Measurements from ENCODE around the gene ZNF774. TPM values are rescaled to one million over a fixed set of nuclear protein-coding genes. Genes with fewer than 3 reads are reported as not detected.

ZNF774 gene
- total and polyA plus RNA-seq, 5 experiments from 2014 or later: 0.13 to 1.5 (median 0.65) TPM; not detected in 1

GRCh38 chr15:90348456-90348855 lies 3.6 kb upstream of the ZNF774 start:
- Mint-ChIP-seq H3K4me3 (no peak overlapping the region), H3K9me3 (no peaks in the 10 kb centered on the region), H3K27me3 (no peaks in the 10 kb centered on the region), H3K27ac (peak overlapping the region in 1 of 10 donors; percentile 0), H3K36me3 (no peaks in the 10 kb centered on the region), H3K4me1 (peaks cover 7 to 13% (median 9%) of the 10 kb centered on the region in 4 donors)
- ATAC-seq (no peak), DNase-seq (no peak)
- POLR2A ChIA-PET: no interaction called here

DNA sequence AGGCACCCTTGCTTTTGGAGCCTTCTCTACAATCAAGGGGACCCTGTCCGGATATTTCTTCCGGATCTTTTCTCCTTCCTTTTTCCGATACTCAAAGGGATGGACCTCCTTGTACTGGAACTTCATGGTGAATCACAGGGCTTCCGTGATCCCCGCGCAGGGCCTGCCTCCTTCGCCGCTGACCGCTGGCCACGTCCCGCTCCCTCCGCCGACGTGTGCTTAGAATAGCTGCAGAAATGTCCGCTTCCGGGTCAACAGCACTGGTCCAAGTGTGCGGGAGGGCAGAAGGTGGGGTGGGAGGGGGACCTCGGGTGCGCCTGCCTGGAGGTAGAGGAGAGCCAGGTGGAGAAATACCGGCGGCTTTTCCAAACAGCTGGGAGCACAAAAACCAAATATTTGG lies 3.0 kb upstream of the ZNF774 start:
- no peak overlapping the region for H3K27ac Mint-ChIP-seq
- ATAC-seq (no peak), DNase-seq (no peak)
- H3K4me1 Mint-ChIP-seq: peaks cover 5 to 10% (median 7%) of the 10 kb centered on the region in 4 donors
- no peak overlapping the region for H3K4me3 Mint-ChIP-seq
- POLR2A ChIA-PET: no interaction called here
- H3K9me3 Mint-ChIP-seq: no peaks in the 10 kb centered on the region
- no peaks in the 10 kb centered on the region for H3K36me3 Mint-ChIP-seq
- no peaks in the 10 kb centered on the region for H3K27me3 Mint-ChIP-seq

- H3K4me1 Mint-ChIP-seq: peaks cover 4 to 8% (median 6%) of the 10 kb centered on the region in 4 donors
- no peak overlapping the region for H3K4me3 Mint-ChIP-seq
- no peak for ATAC-seq
- H3K9me3 Mint-ChIP-seq: no peaks in the 10 kb centered on the region
- H3K27me3 Mint-ChIP-seq: no peaks in the 10 kb centered on the region
- no peaks in the 10 kb centered on the region for H3K36me3 Mint-ChIP-seq
- POLR2A ChIA-PET: no interaction called here
- H3K27ac Mint-ChIP-seq: peak overlapping the region in 1 of 10 donors; percentile 6
- no peak for DNase-seq
These were observed 2.3 kb upstream of the ZNF774 start for GRCh38 chr15:90349821-90350220.

GRCh38 chr15:90351479-90352106 lies 491 bp upstream of the ZNF774 start:
- peak; percentile 14 to 25 for ATAC-seq
- no peaks in the 10 kb centered on the region for H3K9me3 Mint-ChIP-seq
- peak overlapping the region in 4 of 10 donors; percentile 44 to 79 (median 50) for H3K27ac Mint-ChIP-seq
- H3K27me3 Mint-ChIP-seq: no peaks in the 10 kb centered on the region
- peak in 1 of 10 donors; percentile 2 for DNase-seq
- H3K4me3 Mint-ChIP-seq: peak overlapping the region; percentile 83 to 92 (median 90)
- H3K4me1 Mint-ChIP-seq: peaks cover 4 to 8% (median 6%) of the 10 kb centered on the region in 4 donors
- POLR2A ChIA-PET: interaction anchor here (0.6 to 1.5 kb wide), 5 partner anchors 10 to 581 kb away, joined by 3 to 5 read pairs (median 4); partner anchors contain the start of genes HDDC3 and IQGAP1
- H3K36me3 Mint-ChIP-seq: no peaks in the 10 kb centered on the region

DNA sequence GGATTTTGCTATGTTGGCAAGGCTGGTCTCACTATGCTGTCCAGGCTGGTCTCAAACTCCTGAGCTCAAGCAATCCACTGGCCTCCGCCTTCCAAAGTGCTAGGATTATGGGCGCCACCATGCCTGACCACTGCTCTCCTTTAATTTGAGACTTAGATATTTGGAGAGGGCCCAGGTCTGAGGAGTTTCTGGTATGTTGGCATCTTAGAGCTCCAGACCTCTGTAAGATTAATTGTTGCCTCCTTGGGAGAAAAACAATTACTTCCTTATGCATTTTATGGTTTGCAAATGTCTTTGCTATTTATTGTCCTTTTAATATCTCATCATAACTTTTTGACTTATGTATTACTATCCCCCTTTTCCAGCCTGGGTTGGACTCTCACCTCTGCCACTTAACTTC lies 2.9 kb downstream of the ZNF774 start:
- H3K27ac Mint-ChIP-seq: no peak overlapping the region
- no peaks in the 10 kb centered on the region for H3K9me3 Mint-ChIP-seq
- H3K36me3 Mint-ChIP-seq: no peaks in the 10 kb centered on the region
- POLR2A ChIA-PET: interaction anchor here (1.3 kb wide), 1 partner anchor 33 kb away, joined by 6 read pairs; the partner anchor contains the start of gene IQGAP1
- ATAC-seq (no peak), DNase-seq (no peak)
- peaks cover 4 to 8% (median 5%) of the 10 kb centered on the region in 4 donors for H3K4me1 Mint-ChIP-seq
- H3K27me3 Mint-ChIP-seq: no peaks in the 10 kb centered on the region
- peak overlapping the region in 1 of 10 donors; percentile 49 for H3K4me3 Mint-ChIP-seq

- Mint-ChIP-seq H3K4me3 (no peak overlapping the region), H3K36me3 (no peaks in the 10 kb centered on the region), H3K27me3 (no peaks in the 10 kb centered on the region), H3K27ac (peak overlapping the region in 1 of 10 donors; percentile 2), H3K9me3 (no peaks in the 10 kb centered on the region), H3K4me1 (peaks cover 0 to 16% (median 11%) of the 10 kb centered on the region in 4 donors)
- no peak for ATAC-seq
- no peak for DNase-seq
- POLR2A ChIA-PET: interaction anchor here (1.2 kb wide), 1 partner anchor 21 kb away, joined by 3 read pairs; no protein-coding TSS in a partner anchor
These were observed 6.3 kb downstream of the ZNF774 start for GRCh38 chr15:90358124-90359033.

- POLR2A ChIA-PET: no interaction called here
- Mint-ChIP-seq H3K4me3 (no peak overlapping the region), H3K36me3 (no peaks in the 10 kb centered on the region), H3K9me3 (no peaks in the 10 kb centered on the region), H3K27ac (no peak overlapping the region), H3K4me1 (peaks cover 6 to 21% (median 18%) of the 10 kb centered on the region in 4 donors), H3K27me3 (no peaks in the 10 kb centered on the region)
- no peak for DNase-seq
- no peak for ATAC-seq
These were observed 8.7 kb downstream of the ZNF774 start for GRCh38 chr15:90360746-90361145.

GRCh38 chr15:90362936-90363212 lies 10.8 kb downstream of the ZNF774 start:
- DNase-seq (no peak), ATAC-seq (no peak)
- H3K4me3 Mint-ChIP-seq: no peak overlapping the region
- no peaks in the 10 kb centered on the region for H3K9me3 Mint-ChIP-seq
- H3K27me3 Mint-ChIP-seq: no peaks in the 10 kb centered on the region
- POLR2A ChIA-PET: interaction anchor here (0.7 to 2.0 kb wide), 3 partner anchors 25 to 540 kb away, joined by 3 to 9 read pairs (median 4); partner anchors contain the start of gene IQGAP1
- H3K27ac Mint-ChIP-seq: no peak overlapping the region
- no peaks in the 10 kb centered on the region for H3K36me3 Mint-ChIP-seq
- H3K4me1 Mint-ChIP-seq: peaks cover 6 to 21% (median 18%) of the 10 kb centered on the region in 4 donors

- Mint-ChIP-seq H3K4me1 (peaks cover 6 to 21% (median 19%) of the 10 kb centered on the region in 4 donors), H3K27ac (peak overlapping the region in 1 of 10 donors; percentile 12), H3K36me3 (no peaks in the 10 kb centered on the region), H3K27me3 (no peaks in the 10 kb centered on the region), H3K9me3 (no peaks in the 10 kb centered on the region), H3K4me3 (no peak overlapping the region)
- POLR2A ChIA-PET: interaction anchor here (2.0 kb wide), 1 partner anchor 24 kb away, joined by 9 read pairs; the partner anchor contains the start of gene IQGAP1
- ATAC-seq (no peak), DNase-seq (no peak)
These were observed 12.2 kb downstream of the ZNF774 start for GRCh38 chr15:90364251-90364650.

- Mint-ChIP-seq H3K9me3 (no peaks in the 10 kb centered on the region), H3K4me3 (no peak overlapping the region), H3K27me3 (no peaks in the 10 kb centered on the region), H3K36me3 (no peaks in the 10 kb centered on the region), H3K27ac (no peak overlapping the region), H3K4me1 (peaks cover 6 to 25% (median 21%) of the 10 kb centered on the region in 4 donors)
- no peak for DNase-seq
- POLR2A ChIA-PET: interaction anchor here (0.6 kb wide), 1 partner anchor 44 kb away, joined by 3 read pairs; no protein-coding TSS in a partner anchor
- ATAC-seq: no peak
These were observed 13.5 kb downstream of the ZNF774 start for GRCh38 chr15:90365414-90366055.

DNA sequence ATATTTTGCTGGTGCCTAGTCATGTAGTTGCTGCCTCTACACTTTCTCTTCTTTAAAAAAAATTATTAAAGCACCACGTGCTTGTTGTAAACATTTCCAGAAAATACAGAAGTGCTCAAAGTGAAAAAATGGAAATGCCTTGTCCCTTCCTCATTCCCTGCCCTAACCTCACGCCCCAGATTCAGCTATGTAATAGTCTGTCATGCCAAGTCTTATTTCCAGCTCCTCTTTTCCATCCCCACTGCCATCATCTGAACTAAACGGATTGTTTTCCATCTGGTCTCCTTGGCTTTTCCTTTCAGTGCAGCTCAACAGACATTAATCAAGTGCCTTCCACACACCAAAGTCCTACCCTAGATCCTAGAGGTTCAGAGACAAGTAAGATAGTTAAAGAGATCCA lies 15.5 kb downstream of the ZNF774 start:
- POLR2A ChIA-PET: no interaction called here
- ATAC-seq: no peak

GRCh38 chr15:90375071-90375470 lies 23.0 kb downstream of the ZNF774 start:
- Mint-ChIP-seq H3K27ac (no peak overlapping the region), H3K36me3 (peaks cover 0 to 2% (median 0%) of the 10 kb centered on the region in 3 donors), H3K27me3 (peaks cover 0 to 3% (median 0%) of the 10 kb centered on the region in 5 donors), H3K4me1 (peaks cover 18 to 53% (median 39%) of the 10 kb centered on the region in 4 donors), H3K9me3 (peaks cover 0 to 18% (median 6%) of the 10 kb centered on the region in 9 donors), H3K4me3 (peak overlapping the region in 5 of 10 donors; percentile 18 to 67 (median 59))
- no peak for ATAC-seq
- POLR2A ChIA-PET: interaction anchor here (1.9 kb wide), 1 partner anchor 13 kb away, joined by 9 read pairs; the partner anchor contains the start of gene IQGAP1
- no peak for DNase-seq

More for the DNA sequence above, 15.5 kb downstream of the ZNF774 start:
- Mint-ChIP-seq H3K4me3 (no peak overlapping the region), H3K36me3 (no peaks in the 10 kb centered on the region), H3K27me3 (no peaks in the 10 kb centered on the region), H3K4me1 (peaks cover 6 to 17% (median 13%) of the 10 kb centered on the region in 4 donors), H3K27ac (no peak overlapping the region), H3K9me3 (no peaks in the 10 kb centered on the region)
- DNase-seq: no peak

Measured in naive thymus-derived CD8-positive, alpha-beta T cell (primary cell).